Endothelial cell of umbilical vein (primary cell): ENCODE data around the gene C17orf67. TPM values are rescaled to one million over a fixed set of nuclear protein-coding genes. Genes with fewer than 3 reads are reported as not detected.
A peak's percentile ranks its signal among the peaks of the same experiment; 100 is the strongest.

ENCODE experiments used
- BruUV-seq: library from RNA; stranded (reverse); fragments of 400-500 nt; replicated peaks from 2 replicates; lab custom pipeline; 2021; lab: Mats Ljungman, UMichigan
- CTCF ChIA-PET: fragments of 300-600, 350-600 bp; sonication (Branson Sonifier 250); formaldehyde crosslinking; loops from one replicate; lab custom pipeline; 2021; ENCODE audit warnings: antibody characterized with exemption, inconsistent platforms; lab: Charles Lee
- POLR2A ChIA-PET: fragments of 300-600, 350-600 bp; sonication (Branson Sonifier 250); formaldehyde crosslinking; loops from one replicate; lab custom pipeline; 2021; ENCODE audit warnings: antibody characterized with exemption, inconsistent platforms; lab: Charles Lee
- DNase-seq: peaks from one replicate; pipeline ENCODE4 v3.0.0-alpha.2; 2011; ENCODE audit warnings: low read depth, low spot score
- FAIRE-seq: peaks from 2 replicates; lab custom pipeline; 2011; peaks lifted over from hg19 to GRCh38; lab: Jason Lieb, UNC
- H2AFZ ChIP-seq: 2 replicates; pipeline ENCODE4 v1.6.0; 2012; ENCODE audit warnings: low read depth, low read length, control low read depth, inconsistent platforms
- H3K27ac ChIP-seq: 2 replicates; pipeline ENCODE4 v1.5.1; 2011; ENCODE audit warnings: low read depth, mild to moderate bottlenecking, control low read depth, low read length, moderate library complexity; ENCODE audit not compliant: insufficient read depth
- H3K27me3 ChIP-seq, 2 experiments: 2 replicates each; pipeline versions ENCODE4 v1.6.0 to v1.6.1; 2011; ENCODE audit warnings: low read length in 2 of 2, mixed read lengths in 1 of 2; ENCODE audit not compliant: control insufficient read depth in 2 of 2, insufficient read depth in 2 of 2
- H3K36me3 ChIP-seq, 2 experiments: 2 replicates in 1 of 2; 3 replicates in 1 of 2; pipeline ENCODE4 v1.5.1; 2011; ENCODE audit warnings: low read length in 2 of 2, mild to moderate bottlenecking in 1 of 2, moderate library complexity in 1 of 2; ENCODE audit not compliant: control insufficient read depth in 2 of 2, insufficient read depth in 2 of 2; ENCODE audit errors: extremely low read depth in 1 of 2
- H3K4me1 ChIP-seq: 3 replicates; pipeline ENCODE4 v1.5.1; 2011; ENCODE audit warnings: mild to moderate bottlenecking, low read length; ENCODE audit not compliant: control insufficient read depth, insufficient read depth; ENCODE audit errors: extremely low read depth
- H3K4me2 ChIP-seq: 2 replicates; pipeline ENCODE4 v1.6.1; 2011; ENCODE audit warnings: low read length, control low read depth, mixed read lengths; ENCODE audit not compliant: insufficient read depth
- H3K4me3 ChIP-seq, 3 experiments: fragments of 200-600 bp in 1 of 3; sonication (generic), shearing (Covaris generic) in 1 of 3; replicated peaks in 1 of 3; 2 replicates each; pipeline ENCODE4 v1.5.1; 2011 to 2016; ENCODE audit warnings: control low read depth in 3 of 3, low read length in 3 of 3, mild to moderate bottlenecking in 2 of 3, inconsistent platforms in 1 of 3, low read depth in 1 of 3, moderate library complexity in 1 of 3; ENCODE audit not compliant: insufficient read depth in 1 of 3
- H3K79me2 ChIP-seq: 2 replicates; pipeline ENCODE4 v1.6.0; 2012; ENCODE audit warnings: low read length, inconsistent platforms; ENCODE audit not compliant: control insufficient read depth, insufficient read depth
- H3K9ac ChIP-seq: replicated peaks from 2 replicates; pipeline ENCODE3; 2011; ENCODE audit warnings: low read length, control low read depth; ENCODE audit not compliant: insufficient read depth; ENCODE audit errors: extremely low read depth
- H3K9me1 ChIP-seq: replicated peaks from 3 replicates; pipeline ENCODE4 v1.6.0; 2011; ENCODE audit warnings: mild to moderate bottlenecking, low read length; ENCODE audit not compliant: control insufficient read depth, insufficient read depth; ENCODE audit errors: extremely low read depth
- H3K9me3 ChIP-seq: replicated peaks from 2 replicates; pipeline ENCODE4 v1.5.1; 2012; ENCODE audit warnings: low read length, inconsistent platforms; ENCODE audit not compliant: control insufficient read depth, insufficient read depth
- H4K20me1 ChIP-seq: replicated peaks from 2 replicates; pipeline ENCODE3; 2011; ENCODE audit warnings: mild to moderate bottlenecking, low read length; ENCODE audit not compliant: control insufficient read depth, insufficient read depth; ENCODE audit errors: extremely low read depth
- FOS ChIP-seq: IDR thresholded peaks from 2 replicates; pipeline ENCODE4 v1.6.1; 2011; ENCODE audit warnings: mild to moderate bottlenecking, low read length, moderate library complexity, borderline replicate concordance; ENCODE audit not compliant: insufficient read depth
- JUN ChIP-seq: IDR thresholded peaks from 2 replicates; pipeline ENCODE4 v1.6.1; 2011; ENCODE audit warnings: borderline replicate concordance, low read depth; ENCODE audit not compliant: insufficient read length, insufficient read depth
- POLR2A ChIP-seq: IDR thresholded peaks from 2 replicates; pipeline ENCODE4 v1.6.1; 2012; ENCODE audit warnings: low read depth, mild to moderate bottlenecking, control low read depth, low read length
- POLR2AphosphoS5 ChIP-seq: IDR thresholded peaks from 2 replicates; pipeline ENCODE4 v1.6.1; 2012; ENCODE audit warnings: low read depth, mild to moderate bottlenecking, control low read depth, low read length, moderate library complexity; ENCODE audit not compliant: insufficient read depth
- dilution Hi-C: fragments of 300-500 bp; cut with MboI; formaldehyde crosslinking; loops from one replicate; pipeline ENCODE4 v1.15.0; 2019; ENCODE audit warnings: low sequenced_read_pairs; ENCODE audit not compliant: extremely low pct_ligation_motif_present
- intact Hi-C: fragments of 100-400 bp; cut with micrococcal nuclease; formaldehyde crosslinking; loops from one replicate; pipeline ENCODE4 v1.10.0; 2022
- polyA plus RNA-seq, 4 experiments: library from polyadenylated mRNA; depleted of rRNA in 3 of 4; stranded (reverse) in 3 of 4; unstranded in 1 of 4; fragments of >200 nt; gene quantifications; 2 replicates each; pipeline versions ENCODE4 v1.2.1 to v1.2.3, GENCODE V29; 2011 to 2012; ENCODE audit warnings: missing spikeins in 1 of 4
- total RNA-seq: library from RNA; stranded (reverse); gene quantifications from 2 replicates; pipeline ENCODE4 v1.2.3, GENCODE V29; 2021
- TF ChIP-seq, protein P1 (sequence below): IDR thresholded peaks from 2 replicates; pipeline ENCODE4 v1.6.1; 2011; ENCODE audit not compliant: insufficient read depth, insufficient read length
- TF ChIP-seq, protein P2 (sequence below), 2 donors: IDR thresholded peaks; 1 replicate in 1 of 2; 2 replicates in 1 of 2; pipeline ENCODE4 v1.5.1; 2011; ENCODE audit warnings: low read length in 2 of 2, mild to moderate bottlenecking in 2 of 2, moderate library complexity in 2 of 2, control low read depth in 1 of 2, inconsistent platforms in 1 of 2, low read depth in 1 of 2; ENCODE audit not compliant: insufficient read depth in 1 of 2; ENCODE audit errors: extremely low read depth in 1 of 2

Gene C17orf67
- total and polyA plus RNA-seq, 2 donors (not counting 3 experiments of a cell fraction or from before 2014, with no cell fraction given) = 1.9 to 5.8 TPM

DNA sequence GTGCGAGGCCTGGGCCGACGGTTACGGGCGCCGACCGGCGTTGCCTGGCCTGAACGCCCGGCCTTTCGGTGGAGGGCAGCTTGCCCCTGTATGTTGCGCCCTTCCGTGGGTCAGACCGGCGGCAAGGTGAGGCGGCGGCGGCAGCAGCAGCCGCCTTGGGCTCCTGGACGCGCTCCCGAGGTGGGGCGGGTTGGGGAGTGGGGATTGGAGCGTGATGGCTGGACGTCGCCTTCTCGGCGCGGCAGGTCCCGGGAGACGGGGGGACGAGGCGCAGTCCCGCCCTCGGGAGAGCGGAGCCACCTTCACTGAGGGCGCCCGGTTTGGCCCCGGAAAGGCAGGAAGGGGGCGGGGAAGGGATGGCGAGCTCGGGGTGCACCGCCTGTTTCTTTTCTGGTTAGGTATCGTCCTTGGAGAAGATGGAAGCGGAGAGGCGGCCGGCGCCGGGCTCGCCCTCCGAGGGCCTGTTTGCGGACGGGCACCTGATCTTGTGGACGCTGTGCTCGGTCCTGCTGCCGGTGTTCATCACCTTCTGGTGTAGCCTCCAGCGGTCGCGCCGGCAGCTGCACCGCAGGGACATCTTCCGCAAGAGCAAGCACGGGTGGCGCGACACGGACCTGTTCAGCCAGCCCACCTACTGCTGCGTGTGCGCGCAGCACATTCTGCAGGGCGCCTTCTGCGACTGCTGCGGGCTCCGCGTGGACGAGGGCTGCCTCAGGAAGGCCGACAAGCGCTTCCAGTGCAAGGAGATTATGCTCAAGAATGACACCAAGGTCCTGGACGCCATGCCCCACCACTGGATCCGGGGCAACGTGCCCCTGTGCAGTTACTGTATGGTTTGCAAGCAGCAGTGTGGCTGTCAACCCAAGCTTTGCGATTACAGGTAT is 902 bp upstream of the C17orf67 start:
- Histone ChIP-seq H3K36me3 (no peaks in the 10 kb centered on the region), H3K27ac (peak overlapping the region; percentile 83), H3K9ac (peak overlapping the region; percentile 80), H2AFZ (peak overlapping the region; percentile 84), H3K9me1 (no peaks in the 10 kb centered on the region), H3K4me1 (peaks cover 51% of the 10 kb centered on the region), H3K27me3 (no peaks in the 10 kb centered on the region), H3K9me3 (no peaks in the 10 kb centered on the region), H3K4me2 (peak overlapping the region; percentile 41), H3K79me2 (peaks cover 31% of the 10 kb centered on the region), H3K4me3 (peak overlapping the region; percentile 57 to 76 (median 61)), H4K20me1 (no peaks in the 10 kb centered on the region)
- dilution Hi-C loops (no loop called here), intact Hi-C loops (loop anchor here (1.0 to 5.0 kb wide), 2 partner anchors 103 to 1082 kb away; partner anchors contain the start of gene PCTP)
- FAIRE-seq (no peak), DNase-seq (peak; percentile 51)
- POLR2A ChIA-PET = interaction anchor here (0.6 to 1.8 kb wide), 5 partner anchors 33 to 1158 kb away, joined by 3 to 8 read pairs (median 7); partner anchors contain the start of gene TRIM25
- no peak for TF ChIP-seq FOS
- no peak for TF ChIP-seq JUN
- TF ChIP-seq, protein P1, sequence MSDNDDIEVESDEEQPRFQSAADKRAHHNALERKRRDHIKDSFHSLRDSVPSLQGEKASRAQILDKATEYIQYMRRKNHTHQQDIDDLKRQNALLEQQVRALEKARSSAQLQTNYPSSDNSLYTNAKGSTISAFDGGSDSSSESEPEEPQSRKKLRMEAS = no peak
- TF ChIP-seq, protein P2, sequence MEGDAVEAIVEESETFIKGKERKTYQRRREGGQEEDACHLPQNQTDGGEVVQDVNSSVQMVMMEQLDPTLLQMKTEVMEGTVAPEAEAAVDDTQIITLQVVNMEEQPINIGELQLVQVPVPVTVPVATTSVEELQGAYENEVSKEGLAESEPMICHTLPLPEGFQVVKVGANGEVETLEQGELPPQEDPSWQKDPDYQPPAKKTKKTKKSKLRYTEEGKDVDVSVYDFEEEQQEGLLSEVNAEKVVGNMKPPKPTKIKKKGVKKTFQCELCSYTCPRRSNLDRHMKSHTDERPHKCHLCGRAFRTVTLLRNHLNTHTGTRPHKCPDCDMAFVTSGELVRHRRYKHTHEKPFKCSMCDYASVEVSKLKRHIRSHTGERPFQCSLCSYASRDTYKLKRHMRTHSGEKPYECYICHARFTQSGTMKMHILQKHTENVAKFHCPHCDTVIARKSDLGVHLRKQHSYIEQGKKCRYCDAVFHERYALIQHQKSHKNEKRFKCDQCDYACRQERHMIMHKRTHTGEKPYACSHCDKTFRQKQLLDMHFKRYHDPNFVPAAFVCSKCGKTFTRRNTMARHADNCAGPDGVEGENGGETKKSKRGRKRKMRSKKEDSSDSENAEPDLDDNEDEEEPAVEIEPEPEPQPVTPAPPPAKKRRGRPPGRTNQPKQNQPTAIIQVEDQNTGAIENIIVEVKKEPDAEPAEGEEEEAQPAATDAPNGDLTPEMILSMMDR (IDR thresholded peaks at IDR 0.05; ENCODE audit: extremely low read depth in 1 of 2, insufficient read depth in 1 of 2, low read depth in 1 of 2, low read length in 2 of 2) = peak in 1 of 2 donors; percentile 13
- no peak for TF ChIP-seq POLR2A
- TF ChIP-seq POLR2AphosphoS5 = no peak
- no TSS peak for BruUV-seq
- CTCF ChIA-PET = interaction anchor here (0.6 to 7.8 kb wide), 9 partner anchors 7 to 893 kb away, joined by 3 to 71 read pairs (median 4); partner anchors contain the start of gene TRIM25
